Non-pigmented ciliary epithelial cell (primary cell): ENCODE measurements around the gene NUP42.
"Not testable (repeated sequence)": the region's sequence is repeated elsewhere in the genome, so short reads cannot be mapped to it uniquely, and the experiment has no call there.

Experiments
- DNase-seq: peaks from one replicate; pipeline ENCODE4 v3.0.0-alpha.2; 2010; ENCODE audit warnings: low read depth

The NUP42 gene, protein sequence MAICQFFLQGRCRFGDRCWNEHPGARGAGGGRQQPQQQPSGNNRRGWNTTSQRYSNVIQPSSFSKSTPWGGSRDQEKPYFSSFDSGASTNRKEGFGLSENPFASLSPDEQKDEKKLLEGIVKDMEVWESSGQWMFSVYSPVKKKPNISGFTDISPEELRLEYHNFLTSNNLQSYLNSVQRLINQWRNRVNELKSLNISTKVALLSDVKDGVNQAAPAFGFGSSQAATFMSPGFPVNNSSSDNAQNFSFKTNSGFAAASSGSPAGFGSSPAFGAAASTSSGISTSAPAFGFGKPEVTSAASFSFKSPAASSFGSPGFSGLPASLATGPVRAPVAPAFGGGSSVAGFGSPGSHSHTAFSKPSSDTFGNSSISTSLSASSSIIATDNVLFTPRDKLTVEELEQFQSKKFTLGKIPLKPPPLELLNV

DNA sequence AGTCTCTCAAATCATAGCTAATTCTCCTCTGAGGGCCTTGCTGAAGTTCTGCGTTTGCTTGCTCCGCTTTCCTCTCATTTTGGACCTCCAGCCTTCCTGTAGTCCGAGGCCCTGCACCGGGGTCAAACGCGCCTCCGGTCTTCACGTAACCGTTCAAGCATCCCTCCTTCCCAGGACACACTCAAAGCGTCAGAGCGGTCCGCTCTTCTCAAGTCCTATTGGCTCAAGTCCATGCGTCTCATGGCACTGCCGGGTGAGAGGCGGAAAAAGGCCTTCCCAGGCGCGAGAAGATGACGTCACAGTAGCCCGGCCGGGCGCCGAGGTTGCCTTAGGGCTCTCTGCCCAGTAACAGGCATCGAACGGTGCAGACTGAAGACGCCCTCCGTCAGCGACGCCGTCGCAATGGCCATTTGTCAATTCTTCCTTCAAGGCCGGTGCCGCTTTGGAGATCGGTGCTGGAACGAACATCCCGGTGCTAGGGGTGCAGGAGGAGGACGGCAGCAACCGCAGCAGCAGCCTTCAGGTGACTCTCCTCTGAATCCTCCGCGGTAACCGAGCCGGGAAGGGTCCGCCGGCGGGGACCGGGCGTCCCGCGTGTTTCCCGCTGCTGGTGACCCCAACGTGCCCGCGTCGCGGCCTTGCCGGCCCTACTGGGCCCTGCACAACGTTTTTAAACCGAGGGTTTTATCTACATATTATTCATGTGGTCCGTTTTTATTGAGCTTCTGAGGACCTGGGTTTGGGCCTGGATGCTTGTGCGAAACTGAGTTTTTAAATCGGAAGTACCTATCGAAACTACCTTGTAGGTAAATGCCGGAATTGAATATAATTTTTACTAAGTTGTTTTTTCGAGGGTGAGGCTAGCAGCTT is at the start of gene NUP42:
Gene NUP42 (plus strand): TSS at position 365 of the 870 bp plus-strand sequence. CDS start 38 bp downstream, at position 403.
- DNase-seq, result peak; percentile 99

DNA sequence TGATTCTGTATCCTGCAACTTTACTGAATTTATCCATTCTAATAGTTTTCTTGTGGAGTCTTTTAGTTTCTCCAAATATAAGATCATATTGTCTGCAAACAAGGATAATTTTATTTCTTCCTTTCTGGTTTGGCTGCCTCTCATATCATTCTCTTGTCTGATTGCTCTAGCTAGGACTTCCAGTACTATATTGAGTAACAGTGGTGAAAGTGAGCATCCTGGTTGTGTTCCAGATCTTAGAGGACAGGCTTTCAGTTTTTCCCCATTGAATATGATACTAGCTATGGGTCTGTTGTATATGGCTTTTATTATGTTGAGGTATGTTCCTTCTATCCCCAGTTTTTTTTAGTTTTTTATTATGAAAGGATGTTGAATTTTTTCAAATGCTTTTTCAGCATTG is 48.1 kb upstream of the NUP42 start:
- DNase-seq, result no peak

DNA sequence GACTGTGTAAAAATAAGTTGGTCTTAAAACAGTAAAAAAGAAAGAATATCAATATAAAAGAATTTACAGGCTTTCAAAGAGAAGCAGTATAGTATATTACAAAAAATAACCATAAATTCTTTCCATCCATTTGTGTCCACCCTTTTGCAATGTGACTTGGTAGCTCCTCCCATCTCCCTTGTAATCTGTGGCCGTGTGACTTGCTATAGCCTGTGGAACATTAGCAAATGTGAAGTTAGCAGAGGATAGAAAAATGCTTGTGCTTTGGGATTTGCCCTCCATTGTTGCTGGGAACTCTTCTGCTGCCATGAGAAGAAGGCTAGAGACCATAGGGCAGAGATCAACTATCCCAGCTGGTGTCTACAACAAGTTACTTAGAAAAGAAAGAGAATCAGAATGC is 46.1 kb upstream of the NUP42 start:
- DNase-seq, result no peak

DNA sequence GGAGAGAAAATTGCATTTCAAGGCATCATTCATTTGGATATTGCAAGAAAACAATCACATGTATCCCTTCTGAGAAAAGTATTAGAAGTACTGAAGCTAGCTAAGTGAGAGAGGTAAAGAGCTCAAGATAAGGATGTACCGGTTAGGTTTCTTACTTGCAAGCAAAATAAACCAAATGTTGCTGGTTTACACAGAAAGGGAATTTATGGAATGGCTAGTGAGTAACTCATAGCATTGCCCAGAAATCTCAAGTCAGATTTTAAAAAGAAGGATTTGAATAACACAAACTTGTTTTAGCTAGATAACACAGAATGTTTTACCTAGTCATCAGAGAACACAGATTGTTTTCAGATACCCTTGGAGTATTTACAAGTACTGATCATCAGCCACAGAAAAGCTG is 45.6 kb upstream of the NUP42 start:
- DNase-seq, result no peak

DNA sequence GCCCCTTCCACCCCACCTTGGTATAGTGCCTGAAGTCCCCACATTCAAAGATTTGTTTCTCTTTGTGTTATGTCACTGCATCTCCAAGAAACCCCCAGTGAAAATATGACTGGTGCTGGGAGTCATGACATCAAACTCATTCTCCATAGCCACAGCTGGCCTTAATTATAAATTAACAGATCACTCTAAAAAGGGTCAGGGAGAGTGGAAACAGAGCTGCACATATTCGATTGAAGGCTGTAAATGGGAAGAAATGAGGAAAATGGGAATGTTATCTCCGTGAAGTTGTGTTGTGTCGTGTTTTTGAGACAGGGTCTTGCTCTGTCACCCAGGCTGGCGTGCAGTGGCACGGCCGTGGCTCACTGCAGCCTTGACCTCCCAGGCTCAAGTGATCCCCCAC is 24.2 kb upstream of the NUP42 start:
- DNase-seq, result no peak

DNA sequence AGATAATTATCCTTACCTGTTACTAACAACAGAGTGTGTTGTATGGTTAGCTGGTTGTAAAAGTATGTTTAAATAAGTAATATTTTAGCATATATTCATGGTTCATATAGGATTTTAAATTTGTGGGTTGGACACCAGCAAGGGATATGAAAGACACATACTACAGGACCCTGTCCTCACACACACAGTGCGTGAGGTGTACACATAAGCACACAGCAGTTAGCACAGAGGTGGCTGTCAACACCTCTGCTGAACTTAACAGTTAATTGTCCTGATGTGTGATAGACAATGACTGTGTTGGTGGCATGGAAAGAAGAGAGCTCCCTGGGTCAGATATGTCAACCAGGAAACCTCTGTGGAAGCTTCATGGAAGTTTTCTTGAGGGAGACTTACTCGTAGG is 23.3 kb upstream of the NUP42 start:
- DNase-seq, result no peak

DNA sequence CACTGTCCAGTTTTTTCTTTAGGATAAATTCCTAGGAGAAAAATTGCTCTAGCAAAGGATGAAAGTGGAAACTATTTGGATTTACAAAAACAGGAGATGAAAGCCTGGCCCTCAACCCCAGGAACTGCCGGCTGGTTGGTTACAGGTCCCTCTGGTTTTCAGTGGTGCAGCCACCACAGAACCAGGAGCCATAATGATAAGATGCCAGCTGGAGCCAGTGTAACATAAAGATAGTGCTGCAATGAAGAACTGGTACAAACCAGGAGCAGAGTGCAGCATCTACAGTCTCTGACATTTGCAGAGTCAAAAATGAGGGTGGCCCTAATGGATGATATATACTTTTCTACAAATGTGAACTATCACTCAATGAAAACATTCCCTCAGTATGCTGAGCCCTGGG is 20.4 kb upstream of the NUP42 start:
- DNase-seq, result no peak

DNA sequence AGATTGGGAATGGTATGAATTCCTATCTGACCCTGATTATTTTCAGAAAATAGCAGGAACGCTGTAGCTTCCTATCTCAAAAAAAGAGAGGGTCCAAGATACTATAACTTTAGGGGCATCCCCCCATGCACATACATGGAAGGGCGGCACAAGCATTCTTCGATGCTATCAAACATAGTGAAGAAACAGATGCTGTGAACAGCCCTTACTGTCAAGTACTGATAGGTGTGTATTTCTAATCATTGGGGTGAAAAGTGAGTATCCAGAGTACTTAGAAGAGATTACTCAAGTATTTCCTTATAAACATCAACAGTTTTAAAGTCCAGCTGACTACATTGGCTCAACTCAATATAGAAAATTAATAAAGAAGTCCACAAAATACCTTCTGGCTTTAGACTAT is 17.0 kb upstream of the NUP42 start:
- DNase-seq, result no peak

DNA sequence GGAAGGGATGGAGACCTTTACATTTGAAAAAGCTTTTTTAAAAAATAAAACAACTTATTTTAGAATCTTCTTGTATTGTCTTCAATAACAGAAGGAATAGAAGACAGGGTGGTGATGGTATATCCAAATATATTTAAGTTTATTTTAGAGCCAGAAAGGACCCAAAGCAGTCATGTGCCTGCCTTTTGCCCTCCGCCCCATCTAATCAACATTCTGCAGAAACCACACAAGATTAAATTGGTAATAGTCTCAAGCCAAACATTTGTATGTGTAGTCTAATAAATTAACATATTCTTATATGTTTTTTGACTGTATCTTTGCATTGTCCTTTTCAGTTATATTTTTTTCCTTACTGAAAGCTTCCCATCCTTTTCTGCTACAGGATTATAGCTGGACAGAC is 16.5 kb upstream of the NUP42 start:
- no peak for DNase-seq

DNA sequence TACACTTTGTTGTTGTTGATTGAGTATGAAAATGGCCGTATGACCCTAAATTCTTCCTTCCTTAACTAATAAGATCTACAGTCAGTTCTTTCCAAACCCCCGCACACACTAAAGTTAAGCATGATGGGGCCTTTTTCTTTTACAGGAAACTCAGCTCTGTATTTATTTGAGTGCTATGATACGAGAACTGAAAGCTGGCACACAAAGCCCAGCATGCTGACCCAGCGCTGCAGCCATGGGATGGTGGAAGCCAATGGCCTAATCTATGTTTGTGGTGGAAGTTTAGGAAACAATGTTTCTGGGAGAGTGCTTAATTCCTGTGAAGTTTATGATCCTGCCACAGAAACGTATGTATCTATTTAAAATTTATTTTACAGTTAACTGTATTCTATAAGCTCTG is 14.2 kb upstream of the NUP42 start:
- DNase-seq, result no peak

DNA sequence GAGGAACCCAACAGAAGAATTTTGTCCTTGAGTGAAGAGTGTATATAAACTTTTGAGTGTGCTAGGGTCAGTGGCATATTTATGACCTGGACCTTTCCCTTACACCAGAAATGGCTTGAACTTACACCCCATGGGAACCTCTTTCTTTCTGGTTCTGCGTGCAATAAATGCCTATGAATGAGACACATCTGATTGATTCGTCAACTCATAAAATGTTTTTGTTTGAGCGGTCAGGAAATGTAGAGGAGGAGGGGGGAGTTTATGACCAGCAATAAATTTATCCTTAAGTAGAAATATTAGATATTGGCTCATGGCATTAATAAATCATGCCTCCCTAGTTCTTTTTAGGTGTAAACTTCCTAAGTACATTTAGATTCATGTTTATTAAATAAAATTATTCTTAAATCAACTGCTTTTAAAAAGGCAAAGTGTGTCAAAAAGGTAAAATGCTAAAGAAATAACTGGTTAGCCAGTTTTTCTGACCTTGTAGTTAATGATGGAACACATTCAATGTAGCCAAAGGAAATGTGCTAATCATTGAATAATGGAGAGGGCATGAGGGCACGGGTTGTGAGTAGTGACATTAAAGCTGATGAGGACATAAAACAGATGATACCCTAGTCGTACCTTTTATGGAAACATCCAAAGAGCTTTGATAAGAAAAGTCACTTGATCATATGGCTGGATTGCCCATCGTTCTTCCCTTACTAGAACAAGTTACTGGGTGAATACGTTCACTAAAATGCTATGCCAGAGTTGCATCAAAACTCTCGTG is 13.6 kb upstream of the NUP42 start:
- DNase-seq, result no peak

DNA sequence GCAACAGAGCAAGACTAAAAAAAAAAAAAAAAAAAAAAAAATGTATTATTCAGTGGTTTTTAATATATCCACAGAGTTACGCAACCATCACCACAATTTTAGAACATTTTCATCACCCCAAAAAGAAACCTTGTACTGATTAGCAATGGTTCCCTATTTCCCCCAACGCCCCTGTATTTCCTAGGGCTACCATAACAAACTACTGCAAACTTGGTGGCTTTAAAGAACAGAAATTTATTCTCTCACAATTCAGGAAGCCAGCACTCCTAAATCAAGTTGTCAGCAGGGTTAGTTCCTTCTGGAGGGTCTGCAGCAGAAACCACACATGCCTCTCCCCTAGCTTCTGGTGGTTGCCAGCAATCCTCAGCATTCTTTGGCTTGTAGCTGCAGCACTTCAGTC is 5.9 kb upstream of the NUP42 start:
- no peak for DNase-seq

DNA sequence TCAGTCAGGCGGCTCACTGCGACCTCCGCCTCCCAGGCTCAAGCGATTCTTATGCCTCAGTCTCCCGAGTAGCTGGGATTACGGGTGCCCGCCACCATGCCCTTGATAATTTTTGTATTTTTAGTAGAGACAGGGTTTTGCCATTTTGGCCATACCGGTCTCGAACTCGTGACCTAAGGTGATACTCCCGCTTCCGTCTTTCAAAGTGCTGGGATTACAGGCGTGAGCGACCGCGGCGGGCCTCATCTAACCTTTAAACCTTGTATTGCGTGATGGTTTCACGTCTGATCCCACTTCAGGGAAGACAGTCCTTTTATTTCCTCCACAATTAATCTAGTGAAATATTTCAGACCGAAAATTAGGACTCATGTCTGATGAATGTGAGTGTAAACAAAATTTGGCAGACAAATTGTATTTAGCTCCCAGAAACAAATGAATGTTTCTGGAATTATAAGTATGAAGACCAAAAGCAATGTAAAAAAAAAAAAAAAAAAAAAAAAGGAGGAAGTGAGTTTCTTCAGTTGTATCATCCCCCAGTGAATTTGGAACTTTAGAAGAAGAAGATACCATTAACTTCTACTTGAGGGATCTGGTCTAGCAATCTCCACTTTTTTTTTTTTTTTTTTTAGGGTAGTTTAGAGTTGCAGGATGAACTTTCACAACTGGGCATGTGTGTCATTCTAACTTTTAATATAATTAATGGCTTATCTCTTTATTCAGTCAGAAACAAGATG is 1.6 kb downstream of the NUP42 start:
- no peak for DNase-seq

DNA sequence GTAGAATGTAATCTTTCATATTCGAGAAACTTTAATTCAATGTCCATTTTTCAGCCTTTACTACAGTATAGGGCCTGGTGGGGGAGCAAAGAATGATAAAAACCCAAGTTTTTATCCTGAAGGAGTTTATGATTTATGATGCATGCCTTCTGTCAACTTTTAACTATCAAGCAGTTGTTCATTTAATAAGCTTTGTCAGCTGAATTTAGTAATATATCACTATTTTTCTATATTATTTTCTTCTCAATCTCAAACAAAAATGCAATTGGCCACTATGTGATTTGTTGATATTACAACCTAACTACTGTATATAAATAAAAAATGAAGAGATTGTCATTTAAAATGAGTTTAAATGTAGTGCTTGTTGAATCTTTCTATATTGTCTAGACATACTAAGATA is 2.4 kb downstream of the NUP42 start:
- no peak for DNase-seq

DNA sequence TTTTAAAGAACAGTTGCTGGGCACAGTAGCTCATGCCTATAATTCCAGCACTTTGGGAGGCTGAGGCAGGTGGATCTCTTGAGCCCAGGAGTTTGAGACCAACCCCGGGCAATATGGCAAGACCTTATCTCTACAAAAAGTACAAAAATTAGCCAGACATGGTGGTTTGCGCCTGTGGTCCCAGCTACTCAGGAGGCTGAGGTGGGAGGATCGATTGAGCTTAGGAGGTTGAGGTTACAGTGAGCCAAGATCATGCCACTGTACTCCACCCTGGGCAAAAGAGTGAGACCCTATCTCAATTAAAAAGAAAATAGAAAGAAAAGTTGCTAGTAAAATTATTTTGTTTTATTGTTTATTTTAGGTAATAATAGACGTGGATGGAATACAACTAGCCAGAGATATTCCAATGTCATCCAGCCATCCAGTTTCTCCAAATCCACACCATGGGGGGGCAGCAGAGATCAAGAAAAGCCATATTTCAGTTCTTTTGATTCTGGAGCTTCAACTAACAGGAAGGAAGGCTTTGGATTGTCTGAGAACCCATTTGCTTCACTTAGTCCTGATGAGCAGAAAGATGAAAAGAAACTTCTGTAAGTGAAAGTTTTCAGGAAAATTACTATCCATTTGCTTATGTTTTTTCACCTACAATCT is 3.0 kb downstream of the NUP42 start:
- no peak for DNase-seq

DNA sequence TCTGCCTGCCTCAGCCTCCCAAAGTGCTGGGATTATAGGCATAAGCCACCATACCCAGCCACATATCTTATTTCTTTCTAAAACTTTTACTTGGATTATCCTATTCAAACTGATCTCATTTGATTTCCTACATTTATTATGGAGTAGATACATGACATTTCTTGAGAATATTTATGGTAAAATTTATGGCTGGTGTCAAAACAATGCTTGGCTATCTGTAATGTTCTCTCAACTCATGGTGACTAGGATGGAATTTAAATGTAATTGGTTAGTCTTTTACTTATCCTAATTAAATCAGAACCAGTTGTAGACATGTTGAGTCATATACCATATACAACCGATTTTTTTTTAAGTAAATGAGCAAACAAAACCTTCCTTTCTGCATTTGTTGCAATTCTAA is 4.1 kb downstream of the NUP42 start:
- no peak for DNase-seq

DNA sequence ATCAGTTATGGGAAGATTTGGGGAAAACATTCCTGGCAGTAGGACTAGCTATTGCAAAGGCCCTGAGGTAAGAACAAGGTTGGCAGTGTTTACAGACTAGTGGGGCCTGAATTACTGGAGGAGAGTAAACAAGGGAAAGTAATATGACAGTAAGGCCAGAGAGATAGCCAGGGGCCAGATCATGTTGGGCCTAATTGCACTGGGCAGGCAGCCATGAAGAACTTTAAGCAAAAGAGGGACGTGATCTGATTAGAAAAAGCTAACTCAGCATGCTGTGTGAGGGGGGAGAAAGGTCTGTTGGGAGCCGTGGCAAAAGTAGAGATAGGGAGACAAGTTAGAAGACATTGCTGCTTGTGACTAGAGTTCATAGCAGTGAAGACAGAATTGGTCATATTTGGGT is 9.2 kb downstream of the NUP42 start:
- DNase-seq, result no peak

DNA sequence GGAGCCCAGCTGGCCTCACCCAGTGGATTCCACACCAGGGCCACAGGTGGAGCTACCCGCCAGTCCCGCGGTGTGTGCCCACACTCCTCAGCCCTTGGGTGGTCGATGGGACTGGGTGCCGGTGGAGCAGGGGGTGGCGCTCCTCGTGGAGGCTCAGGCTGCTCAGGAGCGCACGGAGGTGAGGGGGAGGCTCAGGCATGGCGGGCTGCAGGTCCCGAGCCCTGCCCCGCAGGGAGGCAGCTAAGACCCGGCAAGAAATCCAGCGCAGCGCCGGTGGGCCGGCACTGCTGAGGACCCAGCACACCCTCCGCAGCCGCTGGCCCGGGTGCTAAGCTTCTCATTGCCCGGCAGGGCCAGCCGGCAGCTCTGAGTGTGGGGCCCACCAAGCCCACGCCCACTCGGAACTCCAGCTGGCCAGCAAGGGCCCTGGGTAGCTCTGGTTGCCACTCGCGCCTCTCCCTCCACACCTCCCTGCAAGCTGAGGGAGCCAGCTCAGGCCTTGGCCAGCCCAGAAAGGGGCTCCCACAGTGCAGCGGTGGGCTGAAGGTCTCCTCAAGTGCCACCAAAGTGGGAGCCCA is 11.9 kb downstream of the NUP42 start:
- DNase-seq, result not testable (repeated sequence)

DNA sequence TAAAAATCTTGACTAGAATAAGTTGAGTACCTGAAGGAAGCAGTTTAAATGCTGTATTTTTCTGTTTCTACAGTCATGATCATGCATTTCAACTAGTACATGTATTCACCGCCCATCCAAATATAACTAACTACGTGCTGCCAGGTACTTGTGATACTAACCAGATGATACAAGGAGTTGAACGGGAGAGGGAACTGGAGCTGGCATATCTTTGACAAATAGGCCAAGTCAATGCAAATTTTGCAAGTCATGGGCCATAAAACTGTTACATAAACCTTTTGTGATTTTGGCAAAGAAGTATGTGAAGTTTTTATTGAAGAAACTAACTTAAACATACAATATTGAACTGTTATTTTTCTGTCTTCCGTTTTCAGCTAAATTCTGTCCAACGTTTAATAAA is 14.5 kb downstream of the NUP42 start:
- no peak for DNase-seq

DNA sequence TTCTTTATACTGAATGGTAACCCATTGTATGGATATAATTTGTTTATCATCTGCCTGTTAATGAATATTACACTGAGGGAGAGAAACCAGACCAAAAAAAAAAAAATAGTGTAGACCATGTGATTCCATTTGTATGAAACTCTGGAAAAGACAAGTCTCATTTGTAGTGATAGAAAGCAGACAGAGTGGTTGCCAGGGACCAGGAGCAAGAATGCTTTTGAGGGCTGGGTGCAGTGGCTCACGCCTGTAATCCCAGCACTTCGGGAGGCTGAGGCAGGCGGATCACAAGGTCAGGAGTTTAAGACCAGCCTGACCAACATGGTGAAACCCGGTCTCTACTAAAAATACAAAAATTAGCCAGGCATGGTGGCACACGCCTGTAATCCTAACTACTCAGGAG is 15.9 kb downstream of the NUP42 start:
- not testable (repeated sequence) for DNase-seq

DNA sequence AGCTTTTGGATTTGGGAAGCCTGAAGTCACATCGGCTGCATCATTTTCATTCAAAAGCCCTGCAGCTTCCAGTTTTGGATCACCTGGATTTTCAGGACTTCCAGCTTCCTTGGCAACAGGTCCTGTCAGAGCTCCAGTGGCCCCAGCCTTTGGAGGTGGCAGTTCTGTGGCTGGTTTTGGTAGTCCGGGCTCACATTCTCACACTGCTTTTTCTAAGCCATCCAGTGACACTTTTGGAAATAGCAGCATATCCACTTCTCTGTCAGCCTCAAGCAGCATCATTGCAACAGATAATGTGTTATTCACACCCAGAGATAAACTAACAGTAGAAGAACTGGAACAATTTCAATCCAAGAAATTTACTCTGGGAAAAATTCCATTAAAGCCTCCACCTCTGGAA is 18.5 kb downstream of the NUP42 start:
- no peak for DNase-seq
